Measurements from ENCODE around the gene DCUN1D2.

- TF ChIP-seq POLR2A (IDR thresholded peaks at IDR 0.05) (no peak), CTCF (IDR thresholded peaks at IDR 0.05) (no peak)
Observed at GRCh38 chr13:113455384-113455783, 35.1 kb downstream of the DCUN1D2 start.
